K562 (cell line): ENCODE results near the gene TMEFF2. TPM values are rescaled to one million over a fixed set of nuclear protein-coding genes. Genes with fewer than 3 reads are reported as not detected.

ENCODE experiments used
- ATAC-seq: fragments of 200-7000 bp; cut with Tn5 transposase; 3 replicates; pipeline ENCODE4 v1.9.1; 2020; ENCODE audit warnings: moderate library complexity
- BruUV-seq: library from RNA; stranded (reverse); fragments of 400-500 nt; replicated peaks from 2 replicates; lab custom pipeline; 2021; lab: Mats Ljungman, UMichigan
- CTCF ChIA-PET: fragments of 300-600 bp; formaldehyde crosslinking; extraction: SDS; loops from one replicate; lab custom pipeline; 2021; ENCODE audit warnings: low intra/inter-chr PET ratio; lab: Yijun Ruan, JAX
- POLR2A ChIA-PET: fragments of 300-600, 350-650 bp; sonication (Branson Sonifier 250); formaldehyde crosslinking; extraction: SDS; loops from one replicate; lab custom pipeline; 2021; ENCODE audit warnings: antibody characterized with exemption, inconsistent platforms; lab: Yijun Ruan, JAX
- DNase-seq, 4 experiments: peaks; one replicate each; pipeline versions ENCODE4 v3.0.0 to v3.0.0-alpha.2; 2011 to 2018; ENCODE audit warnings: low spot score in 3 of 4, mixed read lengths in 3 of 4; ENCODE audit errors: extremely low read depth in 1 of 4
- FAIRE-seq: peaks from 2 replicates; lab custom pipeline; 2011; peaks lifted over from hg19 to GRCh38; lab: Jason Lieb, UNC
- H2AFZ ChIP-seq: 2 replicates; pipeline ENCODE4 v1.6.0; 2011; ENCODE audit warnings: low read depth, low read length, control low read depth, inconsistent platforms
- H3K27ac ChIP-seq: fragments of 200-600 bp; 3 replicates; pipeline ENCODE4 v1.8.0; 2011; ENCODE audit warnings: low read depth, mild to moderate bottlenecking, control low read depth, inconsistent platforms, low read length, moderate library complexity, mixed read lengths; ENCODE audit errors: extremely low read depth
- H3K27me3 ChIP-seq, 2 experiments: fragments of 300-600 bp in 1 of 2; 2 replicates in 1 of 2; 3 replicates in 1 of 2; pipeline versions ENCODE4 v1.6.0 to v1.8.0; 2011; ENCODE audit warnings: inconsistent platforms in 2 of 2, low read length in 2 of 2, mild to moderate bottlenecking in 1 of 2, mixed read lengths in 1 of 2, moderate library complexity in 1 of 2; ENCODE audit not compliant: control insufficient read depth in 2 of 2, insufficient read depth in 2 of 2
- H3K36me3 ChIP-seq: fragments of 300-600 bp; 3 replicates; pipeline ENCODE4 v1.8.0; 2011; ENCODE audit warnings: mild to moderate bottlenecking, low read length, inconsistent platforms; ENCODE audit not compliant: control insufficient read depth, insufficient read depth
- H3K4me1 ChIP-seq, 2 experiments: fragments of 200-600 bp in 1 of 2; replicated peaks in 1 of 2; 2 replicates in 1 of 2; 3 replicates in 1 of 2; pipeline versions ENCODE4 v1.5.1 to v1.8.0; 2011; ENCODE audit warnings: inconsistent platforms in 2 of 2, low read length in 2 of 2, mild to moderate bottlenecking in 1 of 2, mixed read lengths in 1 of 2, moderate library complexity in 1 of 2; ENCODE audit not compliant: control insufficient read depth in 2 of 2, insufficient read depth in 2 of 2
- H3K4me2 ChIP-seq: 2 replicates; pipeline ENCODE4 v1.6.1; 2011; ENCODE audit warnings: low read length, control low read depth, inconsistent platforms, mixed read lengths; ENCODE audit not compliant: insufficient read depth
- H3K4me3 ChIP-seq: fragments of 200-600 bp; sonication (generic), shearing (Covaris generic); 2 replicates; pipeline ENCODE4 v1.5.1; 2016; ENCODE audit warnings: control low read depth, inconsistent platforms
- H3K79me2 ChIP-seq: fragments of 200-600 bp; 3 replicates; pipeline ENCODE4 v1.8.0; 2011; ENCODE audit warnings: low read length, inconsistent platforms; ENCODE audit not compliant: control insufficient read depth, insufficient read depth
- H3K9ac ChIP-seq, 2 experiments: 2 replicates each; pipeline versions ENCODE4 v1.6.0 to v1.6.1; 2011; ENCODE audit warnings: low read depth in 2 of 2, low read length in 2 of 2, control low read depth in 1 of 2, inconsistent platforms in 1 of 2, mild to moderate bottlenecking in 1 of 2, mixed read lengths in 1 of 2; ENCODE audit not compliant: insufficient read depth in 1 of 2
- H3K9me1 ChIP-seq: one replicate; pipeline ENCODE4 v1.6.0; 2011; ENCODE audit warnings: inconsistent platforms, mild to moderate bottlenecking, low read length, moderate library complexity; ENCODE audit not compliant: control insufficient read depth, insufficient read depth
- H3K9me3 ChIP-seq: replicated peaks from 2 replicates; pipeline ENCODE4 v1.5.1; 2011; ENCODE audit warnings: low read depth, low read length, inconsistent platforms; ENCODE audit not compliant: control insufficient read depth, insufficient read depth
- H4K20me1 ChIP-seq: replicated peaks from 2 replicates; pipeline ENCODE4 v1.6.1; 2011; ENCODE audit warnings: low read length, inconsistent platforms, mixed read lengths; ENCODE audit not compliant: control insufficient read depth, insufficient read depth
- AFF4 ChIP-seq: sonication (generic); formaldehyde crosslinking; IDR thresholded peaks from 2 replicates; pipeline ENCODE4 v1.8.0; 2023; ENCODE audit warnings: mild to moderate bottlenecking, missing genetic modification reagents
- BMI1 ChIP-seq: fragments of 150-350 bp; IDR thresholded peaks from 2 replicates; pipeline ENCODE4 v1.6.1; 2014; ENCODE audit warnings: low read length
- CREB5 ChIP-seq: fragments of 250-450 bp; sonication (Bioruptor Pico); IDR thresholded peaks from 2 replicates; pipeline ENCODE4 v1.5.0; 2020; ENCODE audit warnings: mild to moderate bottlenecking
- EGR1 ChIP-seq: fragments of 450-650 bp; conservative IDR thresholded peaks from 2 replicates; pipeline ENCODE4 v1.6.1; 2017; ENCODE audit warnings: mild to moderate bottlenecking
- ELF4 ChIP-seq: fragments of 450-650 bp; formaldehyde crosslinking; IDR thresholded peaks from 2 replicates; pipeline ENCODE4 v1.4.0; 2022; ENCODE audit warnings: missing genetic modification characterization
- ETV5 ChIP-seq: sonication (generic); formaldehyde crosslinking; IDR thresholded peaks from 2 replicates; pipeline ENCODE4 v1.4.0; 2020; ENCODE audit warnings: low read depth, mild to moderate bottlenecking, missing genetic modification reagents
- GABPA ChIP-seq: fragments of 200-800 bp; sonication (Bioruptor generic); conservative IDR thresholded peaks from 2 replicates; pipeline ENCODE4 v1.6.1; 2016; ENCODE audit warnings: low read depth, missing genetic modification characterization, missing compliant biosample characterization
- L3MBTL2 ChIP-seq: fragments of 450-650 bp; IDR thresholded peaks from 2 replicates; pipeline ENCODE4 v1.6.1; 2016; ENCODE audit warnings: mild to moderate bottlenecking, moderate library complexity
- MAFK ChIP-seq: IDR thresholded peaks from 2 replicates; pipeline ENCODE4 v1.6.1; 2011; ENCODE audit warnings: low read length, improper control_type of control experiment
- PHF20 ChIP-seq: fragments of 450-650 bp; IDR thresholded peaks from 2 replicates; pipeline ENCODE4 v1.6.1; 2018; ENCODE audit not compliant: partially characterized antibody
- RBBP5 ChIP-seq: fragments of 200-600 bp; sonication (generic); IDR thresholded peaks from 2 replicates; pipeline ENCODE4 v1.6.1; 2012; ENCODE audit warnings: borderline replicate concordance, mild to moderate bottlenecking, low read length, control low read depth, inconsistent platforms; ENCODE audit not compliant: insufficient read depth, poor library complexity, severe bottlenecking
- RNF219 ChIP-seq: fragments of 250-450 bp; sonication (Bioruptor Pico); IDR thresholded peaks from 2 replicates; pipeline ENCODE4 v1.5.0; 2022; ENCODE audit warnings: mild to moderate bottlenecking
- TCF15 ChIP-seq: fragments of 250-450 bp; sonication (Bioruptor Pico); IDR thresholded peaks from 2 replicates; pipeline ENCODE4 v1.8.0; 2022; ENCODE audit warnings: moderate library complexity, mild to moderate bottlenecking, inconsistent platforms
- THRB ChIP-seq: fragments of 450-650 bp; formaldehyde crosslinking; conservative IDR thresholded peaks from 2 replicates; pipeline ENCODE4 v1.4.0; 2022; ENCODE audit warnings: mild to moderate bottlenecking, missing genetic modification characterization
- WGBS: fragments of 100-300 bp; shearing (Covaris generic); methylation state at CpG from one replicate; pipeline ENCODE4 v1.1.6; 2016; ENCODE audit warnings: low coverage, mixed read lengths; ENCODE audit not compliant: insufficient coverage; ENCODE audit errors: missing lambda C conversion rate; 5-methylcytosine and 5-hydroxymethylcytosine counted together
- in situ Hi-C: fragments of 300-500 bp; cut with MboI; formaldehyde crosslinking; loops from 4 replicates; pipeline ENCODE4 v1.15.0; 2018; ENCODE audit warnings: inconsistent platforms, mixed read lengths
- intact Hi-C: fragments of 100-400 bp; cut with micrococcal nuclease; formaldehyde crosslinking; loops from 2 replicates; pipeline ENCODE4 v1.14.2; 2022
- polyA plus RNA-seq, 8 experiments: library from polyadenylated mRNA; depleted of rRNA in 4 of 8; stranded (reverse) in 5 of 8; unstranded in 3 of 8; fragments of >200 nt; fragmentation: Nextera tagmentation in 2 of 8; fragmentation: Illumina TruSeq in 1 of 8; extraction: Ambion mirVana in 2 of 8; extraction: Trizol in 1 of 8; gene quantifications; 2 replicates each; pipeline versions ENCODE4 v1.2.1 to v1.2.3, GENCODE V29; 2011 to 2014; ENCODE audit warnings: inconsistent platforms in 1 of 8, missing spikeins in 1 of 8
- total RNA-seq, 7 experiments: library from RNA; depleted of rRNA in 6 of 7; stranded (reverse); fragments of >200 nt in 6 of 7; fragmentation: Illumina TruSeq in 2 of 7; extraction: Trizol in 2 of 7; gene quantifications; 2 replicates each; pipeline versions ENCODE4 v1.2.1 to v1.2.3, GENCODE V29; 2011 to 2021; ENCODE audit warnings: low replicate concordance in 1 of 7

The TMEFF2 gene
- total and polyA plus RNA-seq, 9 of the 15 experiments (the other 6 are each of a cell fraction or from before 2014, with no cell fraction given), result 1.4 TPM; not detected in 8

GRCh38 chr2:191980483-191980882 is 214.2 kb downstream of the TMEFF2 start:
- BruUV-seq, result no TSS peak
- H3K27me3 ChIP-seq, result no peaks in the 10 kb centered on the region
- no peak overlapping the region for H3K4me3 ChIP-seq
- no peak for ATAC-seq
- no peak overlapping the region for H3K27ac ChIP-seq
- no peak for FAIRE-seq
- H3K9me3 ChIP-seq, result no peaks in the 10 kb centered on the region
- ChIA-PET POLR2A (interaction anchor here (0.7 kb wide), 1 partner anchor 300 kb away, joined by 3 read pairs; no protein-coding TSS in a partner anchor), CTCF (no interaction called here)
- no peaks in the 10 kb centered on the region; a peak in 1 of 5 replicates for H3K4me1 ChIP-seq
- no peaks in the 10 kb centered on the region for H4K20me1 ChIP-seq
- intact Hi-C loops, result no loop called here
- in situ Hi-C loops, result no loop called here
- no peaks in the 10 kb centered on the region for H3K36me3 ChIP-seq
- no peaks in the 10 kb centered on the region for H3K79me2 ChIP-seq
- no peak overlapping the region for H3K9ac ChIP-seq
- DNase-seq, result no peak
- no peaks in the 10 kb centered on the region for H3K9me1 ChIP-seq
- 56% methylated on average over 3 of the region's 3 CpGs for WGBS
- H2AFZ ChIP-seq, result no peak overlapping the region
- H3K4me2 ChIP-seq, result no peak overlapping the region
- TF ChIP-seq AFF4 (CRISPR knock-in tag) (no peak), RNF219 (CRISPR knock-in tag) (no peak), TCF15 (CRISPR knock-in tag) (no peak), PHF20 (no peak), THRB (CRISPR knock-in tag) (no peak), CREB5 (no peak), BMI1 (no peak), L3MBTL2 (no peak), ETV5 (CRISPR knock-in tag) (no peak), EGR1 (no peak), GABPA (tag) (no peak), RBBP5 (no peak), ELF4 (CRISPR knock-in tag) (no peak), MAFK (no peak)
